Stimulated activated CD4-positive, alpha-beta T cell treated with anti-CD3 and anti-CD28 coated beads, Interleukin-12 subunit alpha, Interleukin-12 subunit beta, amount 100 ng/mL, for 4 hours (primary cell): Measurements from ENCODE around the gene KLRF2.

ENCODE experiments used
- DNase-seq: peaks from one replicate; pipeline ENCODE4 v3.0.0-alpha.2; 2020

The KLRF2 gene

GRCh38 chr12:9895215-9895971 lies 14.1 kb downstream of the KLRF2 start:
- DNase-seq: no peak

GRCh38 chr12:9897535-9897934 lies 16.2 kb downstream of the KLRF2 start:
- DNase-seq: no peak

GRCh38 chr12:9899209-9899608 lies 17.9 kb downstream of the KLRF2 start:
- DNase-seq: no peak

GRCh38 chr12:9900930-9901329 lies 19.6 kb downstream of the KLRF2 start:
- no peak for DNase-seq

GRCh38 chr12:9902539-9903228 lies 21.4 kb downstream of the KLRF2 start:
- DNase-seq: no peak

GRCh38 chr12:9906873-9907272 lies 25.6 kb downstream of the KLRF2 start:
- no peak for DNase-seq

GRCh38 chr12:9907769-9908168 lies 26.5 kb downstream of the KLRF2 start:
- DNase-seq: no peak

- DNase-seq: no peak
These were observed 27.1 kb downstream of the KLRF2 start for GRCh38 chr12:9908350-9908749.

- DNase-seq: no peak
These were observed 28.4 kb downstream of the KLRF2 start for GRCh38 chr12:9909724-9910123.

- DNase-seq: no peak
These were observed 29.6 kb downstream of the KLRF2 start for GRCh38 chr12:9910716-9911421.

- DNase-seq: no peak
These were observed 30.4 kb downstream of the KLRF2 start for GRCh38 chr12:9911708-9912107.

GRCh38 chr12:9919443-9919842 lies 38.2 kb downstream of the KLRF2 start:
- DNase-seq: no peak

GRCh38 chr12:9920451-9920850 lies 39.2 kb downstream of the KLRF2 start:
- no peak for DNase-seq

- no peak for DNase-seq
These were observed 41.1 kb downstream of the KLRF2 start for GRCh38 chr12:9922429-9922828.

GRCh38 chr12:9925705-9926393 lies 44.6 kb downstream of the KLRF2 start:
- no peak for DNase-seq

- no peak for DNase-seq
These were observed 45.6 kb downstream of the KLRF2 start for GRCh38 chr12:9926876-9927275.

- no peak for DNase-seq
These were observed 47.3 kb downstream of the KLRF2 start for GRCh38 chr12:9928607-9929006.

GRCh38 chr12:9931245-9931644 lies 50.0 kb downstream of the KLRF2 start:
- DNase-seq: no peak

GRCh38 chr12:9932270-9932669 lies 51.0 kb downstream of the KLRF2 start, which contains the start of gene CLEC2A:
CLEC2A (minus strand) TSS chr12:9932370; CDS start chr12:9932329, 41 bp downstream.
- DNase-seq: no peak

GRCh38 chr12:9933958-9934357 lies 52.7 kb downstream of the KLRF2 start:
- no peak for DNase-seq

GRCh38 chr12:9935026-9935425 lies 53.7 kb downstream of the KLRF2 start:
- no peak for DNase-seq

- DNase-seq: no peak
These were observed 55.3 kb downstream of the KLRF2 start for GRCh38 chr12:9936591-9936990.

- DNase-seq: no peak
These were observed 59.1 kb downstream of the KLRF2 start for GRCh38 chr12:9940375-9940774.
